Fibroblast of villous mesenchyme (primary cell): ENCODE data around the gene ALDH1B1. TPM values are rescaled to one million over a fixed set of nuclear protein-coding genes. Genes with fewer than 3 reads are reported as not detected.

Source experiments
- DNase-seq: peaks from one replicate; pipeline ENCODE4 v3.0.0-alpha.2; 2010; ENCODE audit warnings: low read depth
- H3K4me3 ChIP-seq: 2 replicates; pipeline ENCODE4 v1.5.1; 2011; ENCODE audit warnings: low read depth, mild to moderate bottlenecking, low read length
- total RNA-seq: library from RNA; depleted of rRNA; stranded (reverse); fragments of >200 nt; gene quantifications from 2 replicates; pipeline ENCODE4 v1.2.3, GENCODE V29; 2012
- TF ChIP-seq, protein P1 (sequence below): IDR thresholded peaks from 2 replicates; pipeline ENCODE4 v1.5.1; 2012; ENCODE audit warnings: low read depth, mild to moderate bottlenecking, low read length; ENCODE audit not compliant: insufficient read depth

The ALDH1B1 gene
- total RNA-seq, 1 donor: 74.3 TPM

DNA sequence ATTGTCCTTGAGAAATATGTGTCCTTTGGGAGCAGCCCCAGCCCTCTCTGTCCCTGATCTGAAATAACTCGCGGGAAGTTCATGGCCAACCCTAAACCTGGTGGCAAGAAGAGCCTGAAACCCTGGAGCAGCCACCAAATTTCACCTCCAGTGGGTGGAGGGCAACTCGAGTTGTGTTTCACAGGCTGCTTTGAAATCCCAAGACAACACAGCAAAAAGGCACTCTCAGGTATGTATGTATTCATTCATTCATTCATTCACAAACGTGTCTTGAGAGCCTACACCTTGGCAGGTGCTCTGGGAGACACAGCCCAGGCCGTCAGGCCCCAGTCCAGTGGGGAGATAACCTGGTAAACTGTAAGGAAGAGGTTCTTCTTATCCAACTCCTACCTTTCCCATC is 35.7 kb upstream of the ALDH1B1 start:
- no peak overlapping the region for H3K4me3 ChIP-seq
- DNase-seq: no peak
- TF ChIP-seq, protein P1, sequence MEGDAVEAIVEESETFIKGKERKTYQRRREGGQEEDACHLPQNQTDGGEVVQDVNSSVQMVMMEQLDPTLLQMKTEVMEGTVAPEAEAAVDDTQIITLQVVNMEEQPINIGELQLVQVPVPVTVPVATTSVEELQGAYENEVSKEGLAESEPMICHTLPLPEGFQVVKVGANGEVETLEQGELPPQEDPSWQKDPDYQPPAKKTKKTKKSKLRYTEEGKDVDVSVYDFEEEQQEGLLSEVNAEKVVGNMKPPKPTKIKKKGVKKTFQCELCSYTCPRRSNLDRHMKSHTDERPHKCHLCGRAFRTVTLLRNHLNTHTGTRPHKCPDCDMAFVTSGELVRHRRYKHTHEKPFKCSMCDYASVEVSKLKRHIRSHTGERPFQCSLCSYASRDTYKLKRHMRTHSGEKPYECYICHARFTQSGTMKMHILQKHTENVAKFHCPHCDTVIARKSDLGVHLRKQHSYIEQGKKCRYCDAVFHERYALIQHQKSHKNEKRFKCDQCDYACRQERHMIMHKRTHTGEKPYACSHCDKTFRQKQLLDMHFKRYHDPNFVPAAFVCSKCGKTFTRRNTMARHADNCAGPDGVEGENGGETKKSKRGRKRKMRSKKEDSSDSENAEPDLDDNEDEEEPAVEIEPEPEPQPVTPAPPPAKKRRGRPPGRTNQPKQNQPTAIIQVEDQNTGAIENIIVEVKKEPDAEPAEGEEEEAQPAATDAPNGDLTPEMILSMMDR: no peak

DNA sequence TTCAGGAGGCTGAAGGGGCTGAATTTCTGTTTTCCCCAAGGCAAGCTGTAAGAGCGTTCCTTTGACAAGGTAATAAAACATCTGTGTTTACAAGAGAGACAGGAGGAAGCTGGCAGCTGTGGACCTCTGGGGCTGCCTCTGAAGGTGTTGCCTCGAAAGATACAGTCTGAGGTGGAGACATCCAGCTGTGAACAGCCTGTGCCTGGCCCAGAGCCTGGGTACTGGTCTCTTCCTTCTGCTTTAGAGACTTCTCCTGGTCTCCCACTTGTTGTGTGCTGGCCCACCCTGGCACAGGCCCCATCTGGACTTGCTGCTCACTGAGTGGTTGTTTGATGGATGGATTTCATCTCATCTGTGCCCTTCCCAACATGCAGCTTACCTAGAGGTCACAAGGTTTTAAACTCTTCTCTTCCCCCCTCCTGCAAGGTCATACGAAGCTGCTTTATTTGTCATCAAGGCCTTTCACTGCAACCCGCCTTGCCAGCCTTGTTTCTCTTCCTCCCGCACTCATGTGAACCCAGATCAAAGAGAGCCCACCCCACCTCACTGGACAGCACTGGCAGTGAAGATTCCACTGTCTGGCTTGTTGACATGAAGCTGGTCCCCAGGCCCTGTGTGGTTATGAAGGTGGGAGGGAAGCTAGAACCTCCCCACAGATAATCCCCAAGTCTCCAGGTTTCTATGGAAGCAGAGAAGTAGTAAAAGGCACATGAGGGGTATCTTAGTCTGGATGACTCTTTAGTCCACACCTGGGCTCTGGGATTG is 35.0 kb upstream of the ALDH1B1 start:
- no peak overlapping the region for H3K4me3 ChIP-seq
- TF ChIP-seq, protein P1: no peak
- DNase-seq: no peak

DNA sequence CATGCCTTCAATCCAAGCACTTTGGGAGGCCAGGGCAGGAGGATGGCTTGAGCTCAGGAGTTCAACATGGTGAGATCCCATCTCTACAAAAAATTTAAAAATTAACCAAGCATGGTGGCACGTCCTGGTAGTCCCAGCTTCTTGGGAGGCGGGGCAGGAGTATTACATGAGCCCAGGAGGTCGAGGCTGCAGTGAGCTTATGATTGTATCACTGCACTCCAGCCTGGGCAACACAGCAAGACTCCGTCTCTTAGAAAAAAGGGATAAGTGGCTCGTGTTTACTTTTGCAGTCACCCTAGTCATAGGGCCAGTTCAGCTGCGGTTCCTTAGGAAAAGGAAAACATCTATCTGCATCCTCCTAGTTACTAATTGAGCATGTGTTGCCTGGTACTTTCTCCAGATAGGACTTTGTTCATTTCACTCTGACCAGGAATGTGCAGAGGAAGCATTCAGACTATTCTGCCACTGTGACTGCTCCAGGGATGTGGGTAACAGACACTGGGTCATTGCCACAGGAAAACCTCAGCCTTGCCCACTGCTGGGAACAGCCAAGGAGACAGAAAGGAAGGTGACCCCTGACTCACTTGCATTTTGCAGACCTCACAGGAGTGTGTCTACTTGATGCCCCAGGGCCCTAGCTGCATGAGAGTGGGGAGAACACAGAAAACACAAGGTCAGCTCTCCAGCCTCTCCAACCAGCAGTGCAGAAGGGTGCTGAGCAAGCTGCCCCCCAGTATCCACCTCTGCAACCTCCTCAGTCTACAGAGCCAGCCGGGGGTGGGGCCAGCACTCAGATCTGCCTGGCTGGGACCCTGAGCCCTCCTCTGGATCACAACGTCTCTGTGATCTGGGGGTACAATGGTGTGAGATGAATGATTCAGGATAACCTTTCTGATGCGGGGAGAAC is 33.9 kb upstream of the ALDH1B1 start:
- H3K4me3 ChIP-seq: no peak overlapping the region
- TF ChIP-seq, protein P1: no peak
- DNase-seq: no peak

DNA sequence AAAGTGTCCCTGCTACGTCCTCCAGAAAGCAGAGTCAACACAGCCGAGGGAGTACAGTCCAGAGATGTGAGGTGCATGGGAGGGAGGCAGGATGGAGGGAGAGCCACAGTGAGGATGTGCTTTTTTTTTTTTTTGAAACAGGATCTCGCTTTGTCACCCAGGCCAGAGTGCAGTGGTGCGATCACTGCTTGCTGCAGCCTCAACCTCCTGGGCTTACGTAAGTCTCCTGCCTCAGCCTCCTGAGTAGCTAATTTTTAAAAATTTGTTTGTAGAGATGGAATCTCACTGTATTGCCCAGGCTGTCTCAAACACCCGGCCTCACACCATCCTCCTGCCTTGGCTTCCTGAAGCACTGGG is 33.2 kb upstream of the ALDH1B1 start:
- TF ChIP-seq, protein P1: no peak
- H3K4me3 ChIP-seq: no peak overlapping the region
- no peak for DNase-seq

DNA sequence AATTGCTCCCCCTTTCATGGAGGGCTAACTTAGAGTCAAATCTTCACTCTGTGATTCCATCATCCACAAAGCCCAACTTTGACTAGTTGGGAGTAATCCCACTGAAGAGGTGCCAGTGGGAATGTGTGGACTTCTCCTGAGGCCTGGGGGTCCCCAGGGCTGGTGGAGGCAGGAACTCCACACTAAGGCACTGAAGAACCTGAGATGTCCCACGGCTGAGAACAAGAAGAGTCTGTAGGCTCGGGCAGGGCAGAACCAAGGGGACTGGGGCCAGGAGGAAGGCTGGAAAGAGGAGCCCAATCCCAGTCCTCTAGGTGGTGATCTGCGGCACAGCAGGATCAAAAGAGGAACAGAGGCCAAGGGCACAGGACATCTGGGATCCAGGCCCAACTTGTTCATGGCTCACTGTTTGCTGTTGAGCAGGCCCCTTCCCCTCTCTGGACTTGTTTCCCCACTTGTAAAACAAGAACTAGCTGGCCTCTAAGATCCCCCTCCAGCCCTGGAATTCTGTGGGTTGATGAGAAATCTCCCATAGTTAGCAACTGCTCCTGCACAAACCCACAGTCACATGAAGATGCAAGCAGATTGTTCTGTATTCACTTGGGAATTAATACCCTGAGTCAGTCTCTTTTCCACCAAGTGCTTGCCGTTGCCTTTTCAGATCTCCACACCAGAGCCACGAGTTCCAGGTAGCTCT is 32.7 kb upstream of the ALDH1B1 start:
- no peak overlapping the region for H3K4me3 ChIP-seq
- no peak for DNase-seq
- TF ChIP-seq, protein P1: no peak

DNA sequence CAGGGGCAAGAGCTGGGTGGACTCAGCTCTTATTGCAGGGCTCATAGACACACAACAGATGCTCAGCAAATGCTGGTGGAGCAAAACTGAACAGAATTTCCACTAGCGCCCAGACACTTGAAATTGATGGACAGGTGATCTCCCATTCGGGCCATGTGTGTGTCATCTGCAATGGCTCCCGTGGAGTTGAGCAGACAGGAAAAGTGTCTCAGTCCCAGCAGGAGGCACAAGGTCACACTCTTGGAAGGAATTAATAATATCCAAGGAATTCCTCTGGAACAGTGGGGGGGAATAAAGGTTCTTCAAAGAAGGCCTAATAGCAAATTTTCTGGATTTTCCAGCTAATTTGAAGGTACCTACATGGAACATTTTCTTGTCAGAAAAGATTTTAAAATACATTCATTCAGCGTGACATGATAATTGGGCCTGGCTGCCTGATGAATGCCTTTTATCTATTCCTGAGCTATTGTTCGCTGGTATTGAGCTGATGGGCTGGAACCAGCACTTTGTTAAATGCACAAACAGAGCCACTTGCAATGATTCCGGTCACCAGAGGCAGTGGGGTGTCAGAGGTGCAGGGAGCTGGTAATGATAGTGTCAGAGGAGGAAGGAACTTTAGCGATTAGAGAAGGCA is 31.5 kb upstream of the ALDH1B1 start:
- TF ChIP-seq, protein P1: no peak
- DNase-seq: no peak
- no peak overlapping the region for H3K4me3 ChIP-seq
